Activated CD8-positive, alpha-beta memory T cell treated with anti-CD3 and anti-CD28 coated beads for 48 hours (primary cell): ENCODE data around the gene MMEL1.
A peak's percentile ranks its signal among the peaks of the same experiment; 100 is the strongest.

Experiments
- DNase-seq, 3 experiments: peaks; one replicate each; pipeline ENCODE4 v3.0.0-alpha.2; 2020; ENCODE audit warnings: low read depth in 2 of 3, low spot score in 2 of 3

MMEL1 gene

DNA sequence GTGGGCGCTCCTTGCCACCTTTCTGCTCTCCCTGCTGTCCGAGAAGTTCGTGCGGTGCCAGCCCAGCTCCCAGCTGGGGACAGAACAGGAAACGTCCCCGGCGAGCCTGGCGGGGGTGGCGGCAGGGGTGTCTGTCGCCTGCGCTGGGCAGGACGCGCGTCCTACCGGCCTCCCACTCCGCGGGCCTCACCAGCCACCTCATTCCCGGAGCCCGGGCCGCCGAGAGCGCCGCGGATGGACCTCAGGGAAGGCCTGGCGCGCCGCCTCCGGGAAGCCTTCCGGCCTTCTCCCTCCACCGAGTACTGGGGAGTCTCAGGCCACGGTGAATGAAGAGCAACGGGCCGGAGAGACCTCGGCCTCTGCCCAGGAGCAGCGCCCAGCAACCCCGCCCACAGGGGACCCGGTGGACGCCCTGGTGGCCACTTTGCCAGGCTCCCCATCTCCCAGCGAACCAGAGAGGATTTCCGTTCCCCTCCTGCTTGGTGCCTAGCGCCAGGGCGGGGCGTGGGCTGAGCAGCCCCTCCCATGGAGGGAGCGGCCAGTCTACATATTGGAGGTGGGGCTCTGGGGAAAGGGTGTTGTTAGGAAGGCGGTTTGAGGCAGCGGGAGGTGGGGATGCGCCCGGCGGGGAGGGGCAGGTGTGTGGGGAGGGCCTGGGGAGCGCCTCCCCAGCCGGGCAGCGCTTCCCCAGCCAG is 86.2 kb downstream of the MMEL1 start:
- DNase-seq: peak in 2 of 3 experiments; percentile 70 to 71

DNA sequence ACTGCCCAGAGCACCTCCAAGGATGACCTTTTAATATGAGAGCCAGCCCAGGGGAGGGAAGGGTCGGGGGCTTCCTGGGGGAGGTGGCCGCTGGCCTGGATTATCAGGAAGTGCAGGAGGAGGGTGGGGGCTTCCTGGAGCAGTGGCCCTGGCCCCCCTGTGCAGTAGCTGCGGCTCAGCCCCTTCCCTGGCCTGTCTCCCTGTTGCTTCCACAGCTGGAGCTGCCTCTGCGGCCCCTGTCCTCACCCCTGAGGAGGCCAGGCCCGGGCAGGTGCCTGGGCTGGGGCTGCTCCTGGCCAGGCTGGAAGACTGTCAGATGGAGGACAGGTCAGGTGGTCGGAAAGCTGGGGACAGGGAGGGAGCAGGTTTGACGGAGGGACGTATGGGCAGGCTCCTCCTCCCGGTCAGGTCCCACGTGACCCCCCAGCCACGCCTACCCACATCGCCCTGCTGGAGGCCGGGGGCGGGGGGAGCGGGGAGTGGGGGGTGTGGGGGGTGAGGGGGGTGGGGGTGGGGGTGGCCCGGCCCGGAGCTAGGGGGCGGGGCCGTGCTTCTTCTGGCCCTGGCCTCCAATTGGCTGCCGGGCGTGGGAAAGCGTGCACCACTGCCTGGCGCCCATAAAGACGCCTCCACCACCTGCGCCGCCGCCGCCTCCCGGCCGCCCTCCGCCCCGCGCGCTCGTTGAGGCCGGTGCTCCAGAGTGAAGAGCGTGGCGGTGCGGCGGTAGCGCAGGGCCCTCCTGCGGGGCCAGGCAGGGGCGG is 86.9 kb downstream of the MMEL1 start:
- DNase-seq: peak; percentile 68 to 71 (median 68)

DNA sequence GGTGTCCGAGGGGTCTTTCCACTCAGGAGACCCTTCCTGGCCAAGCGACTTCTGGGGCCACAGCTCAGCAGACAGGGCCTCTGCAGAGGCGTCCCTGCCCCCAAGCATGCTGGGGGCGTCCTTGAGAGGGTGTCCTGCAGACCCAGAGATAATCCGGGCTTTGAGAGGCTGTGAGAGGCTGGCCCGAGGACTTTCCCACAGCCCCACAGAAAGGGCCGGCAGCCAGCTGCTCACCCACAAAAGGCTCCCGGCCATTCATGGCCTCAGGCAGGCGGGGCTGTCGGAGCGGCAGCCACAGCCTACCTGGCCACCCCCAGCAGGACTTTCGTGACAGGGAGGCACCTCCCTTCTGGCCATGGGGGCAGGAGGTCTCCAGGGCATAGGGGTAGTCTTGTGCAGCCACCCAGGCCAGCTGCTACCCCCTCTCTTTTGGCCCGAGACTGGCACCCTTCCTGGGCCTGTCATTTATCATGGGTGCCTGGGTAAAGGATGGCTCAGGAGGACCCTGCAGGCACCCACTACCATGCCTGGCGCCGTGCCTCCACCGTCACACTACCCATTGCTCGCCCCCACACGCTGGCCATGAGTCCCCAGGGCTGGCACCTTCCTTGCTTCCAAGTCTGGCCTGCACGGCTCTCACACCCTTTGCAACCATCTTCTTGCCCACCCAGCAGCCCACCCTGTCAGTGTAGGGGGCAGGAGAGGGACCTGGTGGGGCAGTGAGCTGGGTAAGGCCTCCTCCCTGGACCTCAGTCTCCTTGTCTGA is 87.8 kb downstream of the MMEL1 start:
- DNase-seq: no peak

DNA sequence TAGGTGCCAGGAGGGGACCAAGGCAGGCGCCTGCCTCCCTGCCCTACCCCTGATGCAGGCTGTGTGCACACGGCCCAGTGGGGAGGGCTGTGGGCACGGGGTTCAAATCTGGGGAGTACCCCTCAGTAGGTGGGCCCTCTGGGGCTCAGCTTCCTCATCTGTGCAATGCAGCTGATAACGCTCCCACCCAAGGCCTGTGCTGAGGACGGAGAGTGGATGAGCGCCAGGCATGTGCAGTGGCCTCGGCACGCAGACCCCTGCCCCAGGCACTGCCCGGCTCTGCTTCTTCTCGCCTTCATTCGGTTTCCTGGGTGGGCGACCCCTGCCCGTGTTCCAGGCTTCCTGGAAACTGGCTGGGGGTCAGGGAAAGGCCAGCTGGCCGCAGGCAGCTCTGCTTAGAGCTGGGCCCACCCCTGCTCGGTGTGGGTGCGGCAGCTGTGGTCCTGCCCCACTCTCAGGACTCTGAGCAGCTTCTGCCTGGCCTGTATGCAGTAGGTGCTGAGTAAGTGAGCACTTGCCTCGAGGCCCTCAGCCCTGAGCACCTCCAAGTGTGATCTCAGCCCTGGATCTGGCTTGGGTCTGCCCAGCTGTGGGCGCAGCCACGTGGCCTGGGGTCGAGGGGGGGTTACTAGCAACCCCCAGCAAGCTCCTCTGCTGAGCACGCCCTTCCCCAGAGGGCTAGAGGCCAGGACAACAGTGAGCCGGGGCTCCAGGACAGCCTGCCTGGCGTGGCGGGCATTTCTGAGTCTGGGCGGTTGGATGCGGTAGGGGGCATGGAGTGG is 88.5 kb downstream of the MMEL1 start:
- no peak for DNase-seq

DNA sequence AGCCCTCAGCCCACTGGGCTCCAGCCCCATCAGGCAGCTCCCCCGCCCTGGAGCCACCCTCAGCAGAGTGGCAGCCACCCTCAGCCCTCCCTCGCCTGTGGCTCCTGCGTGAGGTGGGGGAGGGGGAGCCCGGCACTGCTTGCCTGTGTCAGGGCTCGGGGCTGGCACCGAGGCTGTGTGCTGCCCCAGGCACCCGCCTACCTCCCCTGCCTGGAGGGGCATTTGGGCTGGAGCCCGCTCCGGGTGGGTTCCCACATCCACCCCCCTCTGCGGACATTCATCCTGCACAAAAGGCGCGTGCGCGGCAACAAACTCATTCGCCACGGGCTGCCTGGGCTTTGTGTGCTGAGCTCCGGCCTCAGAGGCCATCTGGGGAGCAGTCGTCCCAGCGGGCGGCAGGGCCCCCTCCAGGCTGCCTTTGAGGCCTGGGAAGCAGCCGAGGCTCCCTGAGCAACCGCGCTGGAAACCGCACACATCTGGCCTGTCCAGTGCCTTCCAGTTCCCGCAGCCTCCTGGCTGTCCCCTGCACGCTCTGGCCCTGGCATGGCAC is 89.2 kb downstream of the MMEL1 start:
- DNase-seq: no peak

DNA sequence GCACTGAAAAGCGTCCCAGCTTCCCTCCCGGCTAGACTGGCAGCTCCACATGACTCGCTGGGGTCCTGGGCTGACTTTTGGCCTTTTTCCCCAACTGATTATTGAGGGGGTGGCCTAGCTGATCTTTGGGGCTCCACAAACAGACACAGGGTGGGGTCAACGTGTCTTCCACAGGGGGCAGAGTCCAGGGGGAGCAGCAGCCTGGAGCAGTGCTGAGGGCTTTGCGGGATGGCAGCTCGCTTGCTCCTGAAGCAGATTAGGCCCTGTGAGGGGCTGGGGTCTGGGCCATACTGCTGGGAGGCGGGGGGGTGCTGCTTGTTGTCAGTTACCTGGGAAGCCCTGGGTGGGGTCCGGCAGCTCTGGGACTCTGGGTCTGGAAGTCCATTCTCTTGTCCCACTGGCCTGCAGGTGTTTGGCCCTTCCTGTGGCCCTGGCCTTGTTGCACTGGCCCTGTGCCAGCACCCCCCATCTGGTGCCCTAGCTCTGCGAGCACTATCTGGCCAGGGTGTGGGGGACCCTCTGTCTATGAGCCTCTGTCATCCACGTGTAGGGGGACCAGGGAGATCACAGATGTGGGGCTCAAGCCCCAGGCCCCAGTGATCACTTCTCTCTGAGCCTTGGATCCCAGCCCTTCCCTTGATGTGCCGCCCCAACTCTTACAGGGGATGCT is 90.4 kb downstream of the MMEL1 start:
- DNase-seq: no peak

DNA sequence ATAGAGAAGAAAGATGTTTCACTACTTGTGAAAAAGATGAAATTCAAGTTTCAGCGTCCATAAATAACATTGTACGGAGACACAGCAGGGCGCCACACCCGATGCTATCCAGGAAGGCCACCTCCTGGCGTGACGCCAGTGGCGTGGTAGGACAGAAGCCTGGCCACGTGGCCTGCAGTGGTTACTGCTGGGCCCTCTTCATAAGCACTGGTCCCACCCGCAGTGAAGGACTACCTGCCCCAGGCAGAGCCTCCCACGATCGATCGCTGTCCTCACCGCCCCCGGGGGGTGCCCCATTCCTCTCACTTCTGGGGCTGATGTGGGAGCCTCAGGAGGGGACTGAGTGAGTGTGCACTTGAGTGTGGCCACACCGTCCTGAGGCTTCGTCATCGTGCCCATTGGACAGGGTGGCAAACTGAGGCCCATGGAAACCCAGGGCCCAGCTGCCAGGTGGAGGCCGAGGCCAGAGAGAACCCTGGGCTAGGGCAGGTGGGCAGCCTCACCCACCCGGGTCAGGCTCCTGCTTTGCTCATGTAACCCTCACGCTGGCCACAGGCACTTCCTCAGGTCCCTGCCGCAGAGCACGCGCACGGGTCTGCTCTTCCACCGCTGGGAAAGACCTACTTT is 91.1 kb downstream of the MMEL1 start:
- no peak for DNase-seq

DNA sequence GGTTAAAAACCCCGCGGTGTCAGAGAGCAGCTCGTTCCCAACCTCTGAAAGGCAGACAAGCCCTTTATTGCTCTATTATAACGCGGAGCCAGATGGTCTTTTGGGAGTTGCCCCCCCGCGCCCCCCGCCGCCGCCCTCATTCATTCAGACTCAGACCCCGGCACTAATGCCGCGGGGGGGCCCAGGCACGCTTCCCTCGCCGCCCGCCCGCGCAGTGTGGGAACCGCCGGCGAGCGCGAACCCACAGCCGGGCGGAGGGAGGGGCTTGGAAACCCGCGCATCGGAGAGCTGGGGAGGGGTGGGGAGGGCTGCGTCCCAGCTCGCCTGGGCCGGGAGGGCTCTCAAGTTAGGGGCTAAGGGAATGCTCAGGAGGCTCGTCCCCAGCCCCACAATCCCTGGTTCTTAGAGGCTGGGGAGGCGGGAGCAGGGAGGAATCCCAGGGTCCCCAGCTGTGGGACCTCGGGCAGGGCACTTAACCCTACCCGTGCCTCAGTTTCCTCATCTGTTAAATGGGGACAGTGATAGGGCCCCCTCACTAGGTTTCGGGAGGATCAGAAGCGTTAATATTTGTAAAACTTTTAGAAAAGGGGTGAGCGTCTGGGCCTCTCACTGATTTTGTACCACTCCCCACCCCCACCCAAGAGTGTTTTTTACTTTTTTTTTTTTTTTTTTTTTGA is 91.9 kb downstream of the MMEL1 start:
- DNase-seq: no peak
